ENCODE data around the gene TNS3. TPM values are rescaled to one million over a fixed set of nuclear protein-coding genes. Genes with fewer than 3 reads are reported as not detected.

TNS3 gene
- total and polyA plus RNA-seq, 10 of the 15 experiments (the other 5 are each of a cell fraction or from before 2014, with no cell fraction given): 0.27 to 2.7 (median 0.79) TPM

- no peak for TF ChIP-seq WRNIP1 (IDR thresholded peaks at IDR 0.05; ENCODE audit: borderline replicate concordance, low read depth, low read length)
- TF ChIP-seq YY1 (IDR thresholded peaks at IDR 0.05; ENCODE audit: low read depth, low read length): no peak
These were observed 307.7 kb downstream of the TNS3 start (continued) for GRCh38 chr7:47273974-47274766.

- in situ Hi-C loops (cut with MboI) (no loop called here), intact Hi-C loops (cut with micrococcal nuclease; ENCODE audit: unreplicated experiment) (no loop called here)
- RAD21 ChIA-PET (ENCODE audit: unreplicated experiment): no interaction called here
- ATAC-seq (no peak), DNase-seq (ENCODE audit: low read depth, low spot score) (no peak), FAIRE-seq (no peak)
- POLR2A ChIA-PET: no interaction called here
- no TSS peak for BruUV-seq (replicated peaks)
- no peaks in the 10 kb centered on the region for H3K36me3 ChIP-seq (ENCODE audit: control insufficient read depth in 2 of 2, insufficient read depth in 2 of 2, low read length in 1 of 2)
- no peaks in the 10 kb centered on the region; a peak in 1 of 4 replicates for H3K27me3 ChIP-seq (replicated peaks in 1 of 2; ENCODE audit: control insufficient read depth in 2 of 2, insufficient read depth in 2 of 2, low read length in 1 of 2)
- H2AFZ ChIP-seq (ENCODE audit: control insufficient read depth, low read depth, low read length): no peak overlapping the region
- no peaks in the 10 kb centered on the region for H3K4me1 ChIP-seq (ENCODE audit: control insufficient read depth, insufficient read depth, low read length)
- CTCF ChIA-PET: no interaction called here
- 44% methylated on average over 4 of the region's 4 CpGs for WGBS (ENCODE audit: insufficient coverage, insufficient replicate concordance, low lambda C conversion rate, missing lambda C conversion rate)
- SMC1A ChIA-PET (ENCODE audit: uncharacterized antibody, unreplicated experiment): no interaction called here
- no peak overlapping the region for H3K4me3 ChIP-seq
- H3K27ac ChIP-seq (ENCODE audit: control insufficient read depth, insufficient read depth): no peak overlapping the region
- no peaks in the 10 kb centered on the region; the same call in 2 of the 3 replicates for H3K9me3 ChIP-seq (replicated peaks; ENCODE audit: control insufficient read depth, insufficient read depth, low read length)
- H3K9ac ChIP-seq (ENCODE audit: control insufficient read depth, insufficient read depth, low read length): no peak overlapping the region
- H3K4me2 ChIP-seq (ENCODE audit: control insufficient read depth, insufficient read depth): no peak overlapping the region
- H3K79me2 ChIP-seq (ENCODE audit: control insufficient read depth, insufficient read depth, low read length): no peaks in the 10 kb centered on the region
- H4K20me1 ChIP-seq (ENCODE audit: control insufficient read depth, insufficient read depth): no peaks in the 10 kb centered on the region
- TF ChIP-seq YY1 (IDR thresholded peaks at IDR 0.05; ENCODE audit: low read depth, low read length): no peak
- TF ChIP-seq, protein P1, sequence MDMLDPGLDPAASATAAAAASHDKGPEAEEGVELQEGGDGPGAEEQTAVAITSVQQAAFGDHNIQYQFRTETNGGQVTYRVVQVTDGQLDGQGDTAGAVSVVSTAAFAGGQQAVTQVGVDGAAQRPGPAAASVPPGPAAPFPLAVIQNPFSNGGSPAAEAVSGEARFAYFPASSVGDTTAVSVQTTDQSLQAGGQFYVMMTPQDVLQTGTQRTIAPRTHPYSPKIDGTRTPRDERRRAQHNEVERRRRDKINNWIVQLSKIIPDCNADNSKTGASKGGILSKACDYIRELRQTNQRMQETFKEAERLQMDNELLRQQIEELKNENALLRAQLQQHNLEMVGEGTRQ (IDR thresholded peaks at IDR 0.05; ENCODE audit: borderline replicate concordance, low read depth, low read length): no peak
- no peak for TF ChIP-seq MXI1 (IDR thresholded peaks at IDR 0.05; ENCODE audit: low read depth, low read length)
- no peak for TF ChIP-seq SMAD1 (IDR thresholded peaks at IDR 0.05; ENCODE audit: low read depth, partially characterized antibody)
- no peak for TF ChIP-seq EGR1 (IDR thresholded peaks at IDR 0.05; ENCODE audit: borderline replicate concordance in 1 of 2, low read depth in 2 of 2, low read length in 2 of 2)
- TF ChIP-seq ZNF592 (IDR thresholded peaks at IDR 0.05): no peak
- TF ChIP-seq CREB1 (IDR thresholded peaks at IDR 0.05; ENCODE audit: low read depth): no peak
- no peak for TF ChIP-seq RAD51 (IDR thresholded peaks at IDR 0.05)
- TF ChIP-seq SKIL (IDR thresholded peaks at IDR 0.05; ENCODE audit: low read depth, poor library complexity, severe bottlenecking): no peak
- TF ChIP-seq KDM1A (IDR thresholded peaks at IDR 0.05; ENCODE audit: borderline replicate concordance): no peak
- TF ChIP-seq POU2F2 (IDR thresholded peaks at IDR 0.05; ENCODE audit: borderline replicate concordance, low read depth, low read length): no peak
- no peak for TF ChIP-seq SMAD5 (IDR thresholded peaks at IDR 0.05; ENCODE audit: low read depth)
- TF ChIP-seq RFX5 (IDR thresholded peaks at IDR 0.05; ENCODE audit: low read depth, low read length): no peak
- TF ChIP-seq ZZZ3 (IDR thresholded peaks at IDR 0.05; ENCODE audit: control insufficient read depth, insufficient read length, low read depth): no peak
These were observed 308.8 kb downstream of the TNS3 start for GRCh38 chr7:47273088-47273487.

Measured in GM12878 (cell line).